HG03175 (cell line): ENCODE results near the gene TMEM170A.
A peak's percentile ranks its signal among the peaks of the same experiment; 100 is the strongest.
"Not testable (repeated sequence)": the region's sequence is repeated elsewhere in the genome, so short reads cannot be mapped to it uniquely, and the experiment has no call there.

Experiments used
- ATAC-seq: cut with Tn5 transposase; IDR thresholded peaks from one replicate; pipeline ENCODE4 v1.9.1; 2021; ENCODE audit warnings: mild to moderate bottlenecking, moderate library complexity; ENCODE audit not compliant: unreplicated experiment

Gene TMEM170A, protein sequence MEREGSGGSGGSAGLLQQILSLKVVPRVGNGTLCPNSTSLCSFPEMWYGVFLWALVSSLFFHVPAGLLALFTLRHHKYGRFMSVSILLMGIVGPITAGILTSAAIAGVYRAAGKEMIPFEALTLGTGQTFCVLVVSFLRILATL

DNA sequence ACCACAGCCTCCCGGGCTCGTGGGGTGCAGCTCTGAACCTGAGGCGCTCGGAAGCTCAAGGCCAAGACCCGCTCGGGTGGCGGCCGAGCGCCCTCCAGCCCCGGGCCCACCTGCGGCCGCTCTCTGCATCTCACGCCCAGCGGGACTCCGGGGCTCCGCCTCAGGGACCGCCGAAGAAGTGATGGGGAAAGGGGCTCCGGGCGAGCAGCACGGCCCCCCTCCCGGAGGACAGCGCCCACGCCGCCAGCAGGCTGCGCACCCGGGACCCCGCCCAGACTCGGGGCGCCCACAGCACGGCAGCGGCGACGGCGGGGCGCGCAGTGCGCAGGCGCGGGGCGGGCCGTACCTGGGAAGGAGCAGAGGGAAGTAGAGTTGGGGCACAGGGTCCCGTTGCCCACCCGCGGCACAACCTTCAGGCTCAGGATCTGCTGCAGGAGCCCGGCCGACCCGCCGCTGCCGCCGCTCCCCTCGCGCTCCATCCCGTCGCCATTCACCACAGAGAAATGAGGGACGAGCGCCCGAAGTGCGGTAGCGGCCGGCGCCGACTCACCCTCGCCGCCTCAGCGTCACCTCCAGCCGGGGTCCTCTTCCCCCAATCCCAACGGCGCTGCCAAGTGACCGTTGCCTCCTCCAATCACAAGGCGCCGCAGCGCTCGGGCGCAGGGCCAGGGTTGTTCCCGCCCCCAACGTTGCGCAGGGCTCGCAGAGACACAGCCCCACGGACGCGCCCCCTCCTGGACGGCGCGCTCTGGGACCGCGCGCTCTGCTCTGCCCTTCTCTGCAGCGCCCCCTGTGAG is at the start of gene TMEM170A:
TSS of gene TMEM170A (minus strand) at position 568 of the 797 bp plus-strand sequence. CDS start at position 479, 89 bp downstream.
- peak; percentile 91 for ATAC-seq

DNA sequence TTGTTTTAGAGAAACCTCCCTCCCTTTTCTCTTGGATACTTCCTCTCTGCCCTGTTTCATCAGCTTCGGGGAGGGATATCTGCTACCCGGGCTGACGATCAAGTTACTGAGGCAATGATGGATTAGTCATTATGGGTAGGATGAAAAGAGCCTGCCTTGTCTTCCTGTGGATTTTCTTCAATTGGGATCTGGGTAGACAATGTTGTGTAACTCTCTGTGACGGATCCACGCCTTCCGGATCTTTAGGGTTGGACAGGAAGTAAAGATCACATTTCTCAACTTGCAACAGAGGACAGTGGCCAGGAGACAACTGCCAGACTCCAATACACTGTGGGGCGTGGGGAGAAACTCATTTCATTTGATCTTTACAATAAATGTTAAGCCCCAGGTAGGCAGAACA is 42.1 kb upstream of the TMEM170A start:
- no peak for ATAC-seq

DNA sequence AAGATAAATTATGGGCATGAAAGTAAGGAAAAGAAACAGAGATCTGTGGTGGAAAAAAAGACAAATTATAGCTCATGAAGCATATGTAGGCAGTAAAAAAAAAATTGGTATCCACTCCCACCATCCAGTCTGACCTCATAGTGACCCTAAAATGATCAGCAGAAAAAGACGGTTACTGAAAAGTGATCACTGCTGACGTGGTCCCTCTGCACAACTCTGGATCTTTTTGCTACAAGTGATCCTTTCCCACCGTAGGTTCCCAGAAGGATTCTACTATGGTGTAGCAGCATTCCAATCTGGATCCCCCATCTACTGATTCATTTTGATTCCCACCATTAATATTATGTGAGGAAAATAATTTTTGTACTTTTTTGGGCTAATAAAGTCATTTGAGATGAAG is 41.6 kb upstream of the TMEM170A start:
- no peak for ATAC-seq

DNA sequence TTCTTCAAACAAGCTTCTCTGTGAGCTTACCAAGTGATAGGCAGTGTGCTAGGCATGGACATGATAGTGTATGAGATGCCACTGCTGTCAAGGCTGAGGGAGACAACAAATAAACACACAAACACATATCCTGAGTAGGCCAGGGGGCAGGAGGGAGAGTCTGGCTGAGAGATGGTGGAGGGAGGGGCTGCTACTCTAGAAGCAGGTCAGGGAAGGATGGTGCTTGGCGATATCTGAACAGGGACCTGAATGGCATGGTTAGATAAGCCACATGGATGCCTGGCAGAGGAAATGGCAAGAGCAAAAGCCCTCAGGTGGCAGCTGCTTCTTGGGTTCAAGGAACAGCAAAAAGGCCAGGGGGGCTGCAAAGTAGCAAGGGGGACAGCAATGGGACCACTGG is 39.3 kb upstream of the TMEM170A start:
- no peak for ATAC-seq

DNA sequence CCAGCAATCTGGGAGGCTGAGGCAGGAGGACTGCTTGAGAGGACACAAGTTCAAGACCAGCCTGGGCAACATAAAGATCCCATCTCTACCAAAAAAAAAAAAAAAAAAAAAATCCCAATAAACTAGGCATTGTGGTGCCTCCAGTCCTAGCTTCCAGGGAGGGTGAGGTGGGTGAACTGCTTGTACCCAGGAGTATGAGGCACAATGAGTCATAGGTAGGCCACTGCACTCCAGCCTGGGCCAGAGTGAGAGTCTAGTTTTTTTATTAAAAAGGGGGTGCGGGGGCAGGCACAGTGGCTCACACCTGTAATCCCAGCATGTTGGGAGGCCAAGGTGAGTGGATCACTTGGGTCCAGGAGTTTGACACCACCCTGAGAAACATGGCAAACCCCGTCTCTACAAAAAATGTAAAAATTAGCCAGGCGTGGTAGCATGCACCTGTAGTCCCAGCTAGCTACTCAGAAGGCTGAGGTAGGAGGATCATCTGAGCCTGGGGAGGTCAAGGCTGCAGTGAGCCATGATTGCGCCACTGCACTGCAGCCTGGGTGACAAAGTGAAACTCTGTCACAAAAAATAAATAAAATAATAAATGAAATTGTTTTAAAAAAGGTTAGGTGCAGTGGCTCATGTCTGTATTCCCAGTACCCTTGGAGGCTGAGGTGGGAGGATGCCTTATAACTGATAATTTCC is 38.6 kb upstream of the TMEM170A start:
- ATAC-seq, result no peak

DNA sequence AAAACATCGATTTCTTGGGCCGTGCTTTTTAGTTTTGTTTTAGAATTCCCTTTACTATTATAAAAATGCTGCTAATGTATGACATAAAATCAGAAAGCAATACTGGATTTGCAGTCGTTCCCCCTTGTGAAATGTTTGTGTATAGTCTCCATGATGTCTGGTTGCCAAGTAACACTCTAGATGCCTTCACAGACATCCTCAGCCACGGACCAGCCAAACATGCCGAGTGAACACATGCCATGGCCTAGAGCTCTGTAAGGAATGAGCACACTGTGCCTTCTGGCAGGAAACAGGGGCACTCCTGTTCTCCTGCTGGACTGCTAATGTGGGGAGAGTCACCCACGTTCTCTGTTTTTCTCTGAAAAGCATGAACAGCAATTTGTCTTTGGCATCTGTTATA is 37.3 kb upstream of the TMEM170A start:
- not testable (repeated sequence) for ATAC-seq

DNA sequence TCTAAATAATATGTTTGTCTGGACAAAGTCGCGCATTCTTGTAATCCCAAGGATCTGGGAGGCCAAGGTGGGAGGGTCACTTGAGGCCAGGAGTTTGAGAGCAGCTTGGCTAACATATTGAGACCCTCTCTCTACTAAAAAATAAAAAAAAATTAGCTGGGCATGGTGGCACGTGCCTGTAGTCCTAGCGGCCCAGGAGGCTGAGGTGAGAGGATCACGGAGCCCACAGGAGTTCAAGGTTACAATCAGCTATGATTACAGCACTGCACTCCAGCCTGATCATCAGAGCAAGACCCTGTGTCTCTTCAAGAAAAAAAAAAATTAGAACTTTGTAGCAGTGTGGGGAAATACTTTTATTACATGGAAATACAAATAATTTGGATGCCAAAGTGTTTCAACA is 36.9 kb upstream of the TMEM170A start:
- ATAC-seq, result no peak

DNA sequence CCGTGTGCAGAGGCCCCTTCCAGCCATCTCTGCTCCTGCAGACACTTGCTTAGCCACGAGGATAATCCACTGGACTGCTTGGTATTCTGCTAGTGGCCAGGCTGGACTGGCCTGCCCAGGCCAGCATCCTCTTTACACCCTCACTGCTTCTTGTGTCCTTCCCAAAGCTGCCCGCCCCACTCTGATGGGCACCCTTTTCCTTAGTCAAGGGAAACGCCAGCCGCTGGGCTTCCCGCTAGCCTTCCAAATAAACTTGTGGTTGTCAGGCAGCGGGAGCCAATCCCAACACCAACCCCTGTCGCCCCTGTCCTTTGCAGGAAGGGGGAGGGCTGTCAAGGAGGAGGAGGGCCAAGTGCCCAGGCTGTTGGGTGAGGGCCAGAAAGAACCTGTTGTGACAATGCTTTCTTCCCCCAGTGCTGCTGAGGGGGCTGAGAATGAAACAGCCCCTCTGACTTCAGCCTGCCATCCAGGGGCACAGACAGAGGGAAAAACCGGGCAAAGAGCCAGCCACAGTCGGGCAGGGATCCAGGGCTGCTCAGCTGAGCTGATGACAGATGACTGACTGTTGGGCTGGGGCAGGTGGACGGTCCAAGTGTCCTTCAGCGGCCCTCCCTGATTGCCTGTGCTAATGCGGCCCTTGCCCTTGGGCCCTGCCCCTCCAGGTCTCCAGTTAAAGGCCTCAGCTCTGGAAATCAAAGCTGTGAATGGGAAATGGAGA is 34.3 kb upstream of the TMEM170A start:
- not testable (repeated sequence) for ATAC-seq

DNA sequence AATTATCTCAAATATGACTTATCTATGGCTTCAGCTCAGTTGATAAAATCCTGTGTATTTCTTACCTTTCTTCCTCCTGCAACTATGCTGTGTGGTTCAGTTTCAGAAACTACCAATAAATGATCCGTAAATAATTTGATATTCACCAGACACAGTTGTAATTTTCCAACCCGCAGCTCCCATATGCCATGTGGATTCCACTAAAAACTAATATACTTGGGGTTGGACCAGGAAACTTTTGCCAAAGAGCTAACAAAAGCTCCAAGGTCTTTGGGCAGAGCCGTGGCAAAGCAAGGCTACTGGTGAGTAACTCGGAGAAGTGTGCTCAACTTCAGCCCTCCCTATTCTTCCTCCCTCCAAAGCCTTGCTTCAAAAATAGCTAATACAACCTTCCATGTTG is 33.1 kb upstream of the TMEM170A start:
- ATAC-seq, result no peak

DNA sequence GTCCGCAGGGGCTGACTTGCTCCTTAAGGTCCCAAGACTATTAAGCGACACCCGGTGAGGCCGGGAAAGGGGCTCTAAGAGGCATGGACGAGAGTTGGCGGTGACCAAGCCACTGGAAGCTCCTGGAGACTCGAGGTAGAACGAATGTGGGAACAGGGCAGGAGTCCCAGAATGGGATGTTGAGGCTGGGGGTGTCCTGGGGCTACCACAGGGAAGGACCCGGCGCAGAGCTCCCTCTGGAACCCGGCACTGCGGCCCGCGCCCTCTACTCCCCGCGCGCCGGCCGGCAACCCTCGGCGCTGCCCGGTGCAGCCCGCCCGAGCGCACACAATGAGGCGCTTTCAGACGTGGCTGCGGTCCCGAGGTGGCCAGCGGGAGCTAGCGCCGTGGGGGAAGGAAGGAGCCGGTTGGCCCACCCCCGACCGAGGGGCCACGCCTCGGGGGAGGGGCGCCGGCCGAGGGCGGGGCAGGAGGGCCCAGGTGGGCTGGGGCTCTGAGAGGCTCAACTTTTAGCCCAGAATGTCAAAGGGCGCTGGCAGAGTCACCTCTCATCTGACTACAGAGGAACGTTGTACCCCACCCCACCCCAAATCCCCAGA is 30.7 kb upstream of the TMEM170A start, which contains the start of gene CHST6:
TSS of gene CHST6 (minus strand) at position 366 of the 599 bp plus-strand sequence. CDS start 15,613 bp downstream, outside the sequence.
- peak; percentile 63 for ATAC-seq

DNA sequence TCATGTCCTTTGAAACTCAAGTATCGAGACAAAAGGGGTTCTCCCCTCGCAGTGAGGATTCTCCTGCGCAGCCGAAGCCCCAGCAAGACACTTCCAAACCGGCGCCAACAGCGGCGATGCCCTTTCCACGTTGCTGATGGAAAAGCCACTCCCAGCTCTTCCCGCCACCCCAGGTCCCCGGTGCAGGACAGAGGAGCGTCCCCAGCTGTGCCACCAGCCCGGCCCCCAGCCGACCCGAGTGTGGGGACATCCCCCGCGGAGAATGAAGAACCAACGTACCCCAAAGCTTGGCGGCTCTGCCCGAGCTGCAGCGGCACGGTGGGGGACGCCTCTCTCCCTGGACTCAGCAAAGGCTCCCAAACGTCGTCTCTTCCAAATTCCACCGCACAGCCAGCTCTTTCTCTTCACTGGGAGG is 30.2 kb upstream of the TMEM170A start:
- ATAC-seq, result no peak

DNA sequence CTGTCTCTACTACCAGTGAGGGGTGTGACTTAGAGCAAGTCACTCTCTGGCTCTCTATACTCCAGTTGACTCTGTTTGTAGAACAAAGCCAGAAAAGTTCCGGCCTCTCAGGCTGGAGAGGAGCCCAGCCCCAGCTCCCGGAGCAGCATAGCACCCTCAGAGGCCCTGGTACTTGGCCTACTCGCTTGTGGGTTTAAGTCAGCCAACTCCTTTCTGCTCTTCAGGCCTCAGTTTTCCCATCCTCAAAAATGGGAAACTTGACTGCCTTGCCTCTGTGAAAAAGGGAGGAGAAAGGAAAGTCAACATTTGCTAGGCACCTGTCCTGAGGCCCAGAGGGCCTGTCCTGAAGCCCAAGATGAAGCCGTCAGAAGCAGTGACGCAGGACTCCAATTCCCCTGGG is 29.7 kb upstream of the TMEM170A start:
- no peak for ATAC-seq

DNA sequence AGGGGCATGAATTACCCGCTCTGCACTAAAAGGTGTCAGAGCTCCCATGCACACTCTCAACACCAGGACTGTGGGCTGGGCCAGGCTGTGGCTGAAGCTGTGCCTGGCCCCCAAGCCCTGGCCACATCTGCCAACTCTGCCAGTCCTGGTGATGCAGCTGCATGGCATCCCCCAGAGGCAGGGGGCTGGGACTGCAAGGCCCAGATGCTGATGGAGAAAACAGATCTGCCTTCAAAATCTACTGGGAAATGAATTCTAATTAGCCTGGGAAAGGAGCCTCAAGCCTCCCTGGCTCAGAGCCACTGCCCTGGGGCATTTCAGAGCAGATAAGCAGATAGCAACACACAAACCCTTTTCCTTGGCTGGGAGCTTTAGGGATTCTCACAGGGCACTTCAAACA is 27.4 kb upstream of the TMEM170A start:
- no peak for ATAC-seq

DNA sequence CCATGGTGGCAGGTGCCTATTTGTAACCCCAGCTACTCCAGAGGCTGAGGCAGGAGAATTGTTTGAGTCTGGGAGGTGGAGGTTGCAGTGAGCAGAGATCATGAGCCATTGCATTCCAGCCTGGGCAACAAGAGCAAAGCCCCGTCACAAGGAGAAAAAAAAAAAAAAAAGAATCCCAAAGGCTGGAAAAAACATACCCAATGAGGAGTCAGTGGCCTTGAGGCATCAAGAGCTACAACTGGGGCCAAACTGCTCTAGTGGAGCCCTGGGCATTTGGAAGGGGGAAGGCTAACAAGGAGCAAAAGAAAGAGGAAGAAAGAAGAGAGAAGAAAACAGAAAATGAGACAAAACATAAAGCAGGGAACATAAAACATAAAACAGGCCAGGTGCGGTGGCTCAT is 23.8 kb upstream of the TMEM170A start:
- no peak for ATAC-seq

DNA sequence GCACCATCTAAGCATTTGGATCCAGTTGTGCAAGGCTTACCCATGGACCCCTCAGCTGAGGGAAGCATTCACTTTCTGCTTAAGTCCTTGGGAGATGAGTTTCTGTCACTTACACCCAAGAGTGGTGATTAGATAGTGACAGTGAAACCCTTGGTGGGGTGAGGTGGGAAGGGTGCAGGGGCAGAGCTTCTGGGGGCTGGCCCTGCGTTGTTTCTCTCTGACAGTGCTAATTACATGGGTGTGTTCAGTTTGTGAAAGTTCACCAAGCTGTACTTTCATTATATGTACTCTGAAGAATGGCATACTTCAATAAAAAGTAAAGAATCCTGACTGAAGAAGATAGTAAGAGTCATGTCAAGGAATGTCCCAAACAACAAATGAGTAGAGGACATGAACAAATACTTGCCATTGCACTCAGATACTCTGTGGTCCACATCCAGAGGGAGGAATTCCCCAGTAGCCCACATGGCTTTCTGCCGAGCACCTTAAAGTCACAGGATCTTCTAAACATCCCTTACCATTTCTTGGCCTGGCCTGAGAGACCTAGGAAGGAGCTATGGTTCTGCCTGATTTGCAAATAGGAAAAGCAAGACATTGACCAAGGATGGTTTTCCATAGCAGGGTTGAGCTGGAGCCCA is 22.3 kb upstream of the TMEM170A start:
- peak; percentile 52 for ATAC-seq

DNA sequence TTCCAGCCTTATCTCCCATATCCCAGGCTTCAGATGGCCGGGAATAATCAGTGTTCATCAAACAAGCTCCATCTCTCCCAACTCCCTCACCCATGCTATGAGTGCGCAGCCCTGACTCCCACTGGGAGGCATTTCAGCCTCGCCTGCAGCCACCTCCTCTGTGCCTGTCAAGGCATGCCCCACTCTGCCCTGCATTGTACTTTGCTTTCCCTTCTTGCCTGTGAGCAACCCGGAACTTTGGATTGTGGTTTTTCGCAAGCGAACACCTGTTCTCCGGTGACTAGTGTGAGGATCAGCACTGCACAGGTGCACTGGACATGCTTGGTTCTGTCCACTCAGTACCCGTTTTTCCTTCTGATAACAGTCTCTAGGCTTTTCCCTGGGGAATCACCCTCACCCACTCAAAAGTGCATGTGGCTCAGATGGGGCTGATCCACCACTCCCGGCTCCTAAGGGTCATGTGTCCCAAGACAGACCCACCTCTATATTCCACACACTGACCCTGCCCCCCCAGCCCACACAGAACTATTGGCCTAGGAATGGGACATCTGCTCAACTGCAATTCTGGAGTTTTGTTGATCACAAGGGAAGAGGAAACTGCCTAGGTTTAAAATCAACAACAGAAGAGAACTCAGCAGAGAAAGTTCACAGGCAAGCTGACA is 21.7 kb upstream of the TMEM170A start:
- ATAC-seq, result no peak

DNA sequence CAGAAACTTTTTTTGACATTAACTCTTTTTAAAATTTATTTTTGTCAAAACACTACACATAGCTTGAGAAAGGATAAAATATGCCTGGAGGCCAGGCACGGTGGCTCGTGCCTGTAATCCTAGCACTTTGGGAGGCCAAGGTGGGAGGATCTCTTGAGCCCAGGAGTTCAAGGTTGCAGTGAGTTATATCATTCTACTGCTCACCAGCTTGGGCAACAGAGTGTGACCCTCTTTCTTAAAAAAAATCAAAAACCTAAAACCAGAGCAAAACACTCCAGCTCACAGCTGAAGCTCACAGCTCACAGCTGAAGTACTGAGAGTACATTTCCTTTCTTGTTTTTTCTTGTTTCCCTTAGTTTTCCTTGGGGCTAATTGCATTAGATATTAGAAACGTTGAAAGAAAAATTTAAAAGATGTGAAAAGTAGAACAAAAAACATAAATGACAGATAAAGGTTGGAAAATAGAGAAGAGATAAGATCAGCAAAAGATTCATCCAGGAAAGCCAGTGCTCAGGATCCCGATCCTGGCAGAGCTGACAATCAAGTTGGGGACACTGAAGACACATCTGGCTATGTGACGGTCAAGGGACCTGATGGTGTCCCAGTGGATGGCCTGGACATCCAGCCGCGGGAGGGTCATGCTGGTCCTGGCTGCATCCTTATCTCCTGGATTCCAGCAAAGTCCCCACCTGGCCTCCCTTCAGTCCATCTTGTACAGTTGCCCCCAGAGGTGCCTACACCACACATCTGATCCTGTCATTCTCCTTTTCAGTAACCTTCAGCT is 20.9 kb upstream of the TMEM170A start:
- peak; percentile 52 for ATAC-seq

DNA sequence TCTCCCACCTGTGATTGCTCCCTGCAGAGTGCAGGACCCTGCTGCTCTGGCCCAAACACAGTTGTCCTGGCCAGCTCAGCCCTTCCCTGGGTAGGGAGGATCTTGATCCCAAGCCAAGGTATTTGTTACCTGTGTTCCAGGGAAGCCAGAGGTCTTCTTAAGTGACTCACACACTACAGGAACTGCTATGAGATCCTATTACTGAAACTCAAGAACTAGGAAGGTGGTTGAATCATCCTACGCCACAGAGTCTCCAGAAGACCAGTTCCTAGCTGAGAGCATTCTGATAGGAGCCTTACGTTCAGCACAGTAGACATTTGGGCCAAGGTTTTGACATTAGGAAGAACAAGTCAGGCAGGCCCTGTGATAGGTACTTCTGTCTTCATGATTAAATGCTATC is 18.7 kb upstream of the TMEM170A start:
- no peak for ATAC-seq
